Thyroid gland (tissue), 4 donors: ENCODE measurements around the gene GRIN3B. TPM values are rescaled to one million over a fixed set of nuclear protein-coding genes. Genes with fewer than 3 reads are reported as not detected.

ENCODE experiments used
- DNase-seq, 2 donors: peaks; one replicate each; pipeline ENCODE4 v3.0.0-alpha.2; 2019
- H3K27ac ChIP-seq, 3 donors: fragments of 200-600 bp; sonication (generic); 1 replicate in 2 of 3; 2 replicates in 1 of 3; pipeline ENCODE4 v1.5.1; 2016 to 2019; ENCODE audit warnings: mild to moderate bottlenecking in 1 of 3, moderate library complexity in 1 of 3
- H3K27me3 ChIP-seq: fragments of 200-600 bp; sonication (generic); one replicate; pipeline ENCODE4 v1.5.1; 2019
- H3K36me3 ChIP-seq, 2 donors: fragments of 200-600 bp; sonication (generic); one replicate each; pipeline ENCODE4 v1.5.1; 2016 to 2019
- H3K4me1 ChIP-seq, 2 donors: fragments of 200-600 bp; sonication (generic); one replicate each; pipeline ENCODE4 v1.5.1; 2017 to 2019
- H3K4me3 ChIP-seq, 3 donors: fragments of 200-600 bp; sonication (generic); replicated peaks in 1 of 3; 1 replicate in 2 of 3; 2 replicates in 1 of 3; pipeline ENCODE4 v1.5.1; 2016; ENCODE audit warnings: mild to moderate bottlenecking in 1 of 3
- H3K9me3 ChIP-seq: fragments of 200-600 bp; sonication (generic); one replicate; pipeline ENCODE4 v1.5.1; 2017
- POLR2A ChIP-seq, 2 donors: fragments of 450-650 bp; IDR thresholded peaks; one replicate each; pipeline ENCODE4 v1.6.1; 2017; ENCODE audit warnings: antibody characterized with exemption in 2 of 2, mild to moderate bottlenecking in 2 of 2, moderate library complexity in 1 of 2
- WGBS, 2 donors: methylation state at CpG; one replicate each; pipeline ENCODE4 v1.1.5; 2017; 5-methylcytosine and 5-hydroxymethylcytosine counted together
- intact Hi-C: fragments of 100-400 bp; cut with DNase I; formaldehyde crosslinking; loops from one replicate; pipeline ENCODE4 v1.15.1; 2023
- total RNA-seq, 4 donors: library from RNA; depleted of rRNA; stranded (reverse); fragments of >200 nt; gene quantifications; one replicate each; pipeline ENCODE4 v1.2.3, GENCODE V29; 2016
- TF ChIP-seq, protein P1 (sequence below), 6 experiments: fragments of 200-600 bp in 3 of 6; fragments of 450-650 bp in 3 of 6; sonication (generic) in 3 of 6; IDR thresholded peaks; one replicate each; pipeline ENCODE4 v1.5.1; 2016 to 2019; ENCODE audit warnings: antibody characterized with exemption in 6 of 6, mild to moderate bottlenecking in 2 of 6, inconsistent platforms in 1 of 6, moderate library complexity in 1 of 6

The GRIN3B gene
- total RNA-seq, 4 donors from 2014 or later, result 0.22 TPM; not detected in 3

DNA sequence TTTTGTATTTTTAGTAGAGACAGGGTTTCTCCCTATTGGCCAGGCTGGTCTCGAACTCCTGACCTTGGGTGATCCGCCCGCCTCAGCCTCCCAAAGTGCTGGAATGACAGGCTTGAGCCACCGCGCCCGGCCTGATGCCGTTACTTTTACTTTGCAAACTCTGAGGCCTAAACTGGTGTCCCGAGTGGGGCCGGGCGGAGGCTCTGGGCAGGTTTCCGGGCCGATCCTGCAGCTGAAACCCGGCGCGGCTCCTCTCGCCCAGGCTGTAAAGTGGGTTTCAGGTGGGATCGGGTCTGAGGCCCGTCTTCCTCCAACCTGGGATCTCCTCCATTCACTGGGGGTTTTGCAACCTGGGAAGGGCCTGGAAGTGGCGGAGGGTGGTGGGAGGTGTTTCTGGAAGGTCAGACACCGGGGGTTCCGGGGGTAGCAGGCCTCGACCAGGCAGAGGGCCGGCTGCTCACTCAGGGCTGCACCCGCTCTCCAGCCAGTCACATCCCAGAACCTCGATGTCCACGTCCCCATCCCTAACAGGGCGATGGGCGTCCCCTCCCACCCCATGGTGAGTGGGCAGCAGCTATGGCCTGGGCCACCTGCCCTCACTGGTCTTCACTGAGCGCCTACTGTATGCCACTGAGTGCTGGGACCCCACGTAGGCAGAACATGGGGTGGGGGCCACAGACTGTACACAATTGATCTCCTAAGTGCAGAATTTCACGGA lies 37.4 kb upstream of the GRIN3B start:
- TF ChIP-seq POLR2A (IDR thresholded peaks at IDR 0.05), result no peak
- TF ChIP-seq, protein P1, sequence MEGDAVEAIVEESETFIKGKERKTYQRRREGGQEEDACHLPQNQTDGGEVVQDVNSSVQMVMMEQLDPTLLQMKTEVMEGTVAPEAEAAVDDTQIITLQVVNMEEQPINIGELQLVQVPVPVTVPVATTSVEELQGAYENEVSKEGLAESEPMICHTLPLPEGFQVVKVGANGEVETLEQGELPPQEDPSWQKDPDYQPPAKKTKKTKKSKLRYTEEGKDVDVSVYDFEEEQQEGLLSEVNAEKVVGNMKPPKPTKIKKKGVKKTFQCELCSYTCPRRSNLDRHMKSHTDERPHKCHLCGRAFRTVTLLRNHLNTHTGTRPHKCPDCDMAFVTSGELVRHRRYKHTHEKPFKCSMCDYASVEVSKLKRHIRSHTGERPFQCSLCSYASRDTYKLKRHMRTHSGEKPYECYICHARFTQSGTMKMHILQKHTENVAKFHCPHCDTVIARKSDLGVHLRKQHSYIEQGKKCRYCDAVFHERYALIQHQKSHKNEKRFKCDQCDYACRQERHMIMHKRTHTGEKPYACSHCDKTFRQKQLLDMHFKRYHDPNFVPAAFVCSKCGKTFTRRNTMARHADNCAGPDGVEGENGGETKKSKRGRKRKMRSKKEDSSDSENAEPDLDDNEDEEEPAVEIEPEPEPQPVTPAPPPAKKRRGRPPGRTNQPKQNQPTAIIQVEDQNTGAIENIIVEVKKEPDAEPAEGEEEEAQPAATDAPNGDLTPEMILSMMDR (IDR thresholded peaks at IDR 0.05), result no peak

DNA sequence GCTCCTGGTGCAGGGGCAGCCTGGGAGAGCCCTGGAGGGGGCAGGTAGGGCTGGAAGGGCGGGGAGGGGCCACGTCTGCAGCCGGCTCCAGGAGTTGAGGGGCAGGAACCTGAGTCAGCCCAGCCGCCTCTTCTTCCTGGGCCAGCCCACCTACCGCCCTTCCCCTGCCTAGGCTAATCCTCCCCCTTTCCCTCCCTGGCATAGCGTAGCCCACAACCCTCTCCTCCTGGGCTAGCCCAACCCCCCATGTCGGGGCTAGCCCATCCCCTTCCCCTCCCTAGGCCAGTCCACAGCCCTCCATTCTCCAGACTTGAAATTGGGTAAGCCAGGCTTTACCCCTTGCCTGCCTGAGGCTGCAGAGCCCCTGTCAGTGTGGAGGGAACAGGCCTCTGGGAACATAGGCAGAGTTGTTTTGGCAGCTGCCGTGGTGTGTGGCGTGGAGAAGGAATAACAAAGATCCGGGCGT lies 36.7 kb upstream of the GRIN3B start:
- Histone ChIP-seq H3K4me3 (no peak overlapping the region), H3K36me3 (peaks cover 0 to 10% of the 10 kb centered on the region in 2 donors), H3K9me3 (no peaks in the 10 kb centered on the region), H3K27ac (no peak overlapping the region), H3K27me3 (no peaks in the 10 kb centered on the region), H3K4me1 (no peaks in the 10 kb centered on the region)
- intact Hi-C loops, result no loop called here
- no peak for DNase-seq
- TF ChIP-seq, protein P1 (IDR thresholded peaks at IDR 0.05), result no peak
- no peak for TF ChIP-seq POLR2A (IDR thresholded peaks at IDR 0.05)
- 82 to 89% methylated on average over 10 to 11 of the region's 11 CpGs for WGBS, 2 donors

More for the DNA sequence above, 37.4 kb upstream of the GRIN3B start:
- Histone ChIP-seq H3K4me1 (no peaks in the 10 kb centered on the region), H3K4me3 (no peak overlapping the region), H3K27ac (no peak overlapping the region), H3K27me3 (no peaks in the 10 kb centered on the region), H3K9me3 (no peaks in the 10 kb centered on the region), H3K36me3 (peaks cover 0 to 7% of the 10 kb centered on the region in 2 donors)
- WGBS, 2 donors, result 83 to 84% methylated on average over 25 to 31 of the region's 31 CpGs
- DNase-seq, result no peak
- intact Hi-C loops, result no loop called here

DNA sequence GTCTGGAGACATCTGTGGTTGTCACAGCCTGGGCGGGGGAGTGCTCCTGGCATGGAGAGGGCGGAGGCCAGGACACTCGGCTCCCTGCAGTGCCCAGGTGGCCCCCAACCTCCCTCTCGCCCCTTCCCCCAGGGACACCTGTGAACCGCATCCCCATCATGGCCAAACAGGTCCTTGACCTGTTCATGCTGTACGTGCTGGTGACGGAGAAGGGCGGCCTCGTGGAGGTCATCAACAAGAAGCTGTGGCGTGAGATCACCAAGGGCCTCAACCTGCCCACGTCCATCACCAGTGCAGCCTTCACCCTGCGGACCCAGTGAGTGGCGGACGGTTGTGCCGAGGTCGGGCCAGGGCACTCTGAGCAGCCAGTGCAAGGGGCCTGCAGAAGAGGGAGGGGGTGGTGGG lies 36.1 kb upstream of the GRIN3B start:
- peaks cover 0 to 14% of the 10 kb centered on the region in 2 donors for H3K36me3 ChIP-seq
- TF ChIP-seq, protein P1 (IDR thresholded peaks at IDR 0.05), result no peak
- TF ChIP-seq POLR2A (IDR thresholded peaks at IDR 0.05), result no peak
- WGBS, 2 donors, result 94 to 99% methylated on average over 16 of the region's 16 CpGs

GRCh38 chr19:964761-965694 lies 35.2 kb upstream of the GRIN3B start:
- H3K9me3 ChIP-seq, result no peaks in the 10 kb centered on the region
- H3K36me3 ChIP-seq, result peaks cover 0 to 14% of the 10 kb centered on the region in 2 donors
- intact Hi-C loops, result no loop called here
- H3K4me1 ChIP-seq, result no peaks in the 10 kb centered on the region
- WGBS, 2 donors, result 97 to 99% methylated on average over 17 to 19 of the region's 19 CpGs
- H3K27me3 ChIP-seq, result no peaks in the 10 kb centered on the region
- TF ChIP-seq, protein P1 (IDR thresholded peaks at IDR 0.05), result no peak
- no peak for TF ChIP-seq POLR2A (IDR thresholded peaks at IDR 0.05)
- no peak overlapping the region for H3K27ac ChIP-seq
- no peak for DNase-seq
- H3K4me3 ChIP-seq, result no peak overlapping the region

More for the DNA sequence above, 36.1 kb upstream of the GRIN3B start:
- Histone ChIP-seq H3K27ac (no peak overlapping the region), H3K27me3 (no peaks in the 10 kb centered on the region), H3K4me3 (no peak overlapping the region), H3K9me3 (no peaks in the 10 kb centered on the region), H3K4me1 (no peaks in the 10 kb centered on the region)
- intact Hi-C loops, result no loop called here
- DNase-seq, result no peak
